Activated T-cell treated with anti-CD3 and anti-CD28 coated beads for 48 hours (primary cell): ENCODE data around the gene OR6C4.
"Not testable (repeated sequence)": the region's sequence is repeated elsewhere in the genome, so short reads cannot be mapped to it uniquely, and the experiment has no call there.

Source experiments
- DNase-seq: peaks from one replicate; pipeline ENCODE4 v3.0.0-alpha.2; 2020; ENCODE audit warnings: low read depth

Gene OR6C4

DNA sequence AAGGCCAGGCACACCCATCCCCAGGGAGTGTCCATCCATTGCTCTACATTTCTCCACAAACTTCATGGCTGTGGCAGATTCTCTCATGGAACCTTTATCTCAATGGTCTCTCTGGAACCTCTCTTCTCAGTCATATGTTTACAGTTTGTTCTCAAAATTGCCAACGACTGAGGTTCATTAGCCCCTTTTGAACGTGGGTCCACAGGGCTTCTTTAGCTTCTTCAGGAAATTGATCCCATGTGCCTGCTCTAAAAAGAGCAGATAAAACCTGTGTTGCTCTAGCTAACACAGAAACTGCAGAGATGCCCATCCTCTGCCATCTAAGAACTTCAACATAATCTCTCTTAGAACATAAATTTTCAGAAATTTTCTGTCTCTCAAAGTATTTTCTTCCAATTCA lies at the start of gene OR6C4:
OR6C4 (plus strand) TSS at position 301 of the 400 bp plus-strand sequence. CDS start 1,625 bp downstream, outside the sequence.
- DNase-seq = no peak

DNA sequence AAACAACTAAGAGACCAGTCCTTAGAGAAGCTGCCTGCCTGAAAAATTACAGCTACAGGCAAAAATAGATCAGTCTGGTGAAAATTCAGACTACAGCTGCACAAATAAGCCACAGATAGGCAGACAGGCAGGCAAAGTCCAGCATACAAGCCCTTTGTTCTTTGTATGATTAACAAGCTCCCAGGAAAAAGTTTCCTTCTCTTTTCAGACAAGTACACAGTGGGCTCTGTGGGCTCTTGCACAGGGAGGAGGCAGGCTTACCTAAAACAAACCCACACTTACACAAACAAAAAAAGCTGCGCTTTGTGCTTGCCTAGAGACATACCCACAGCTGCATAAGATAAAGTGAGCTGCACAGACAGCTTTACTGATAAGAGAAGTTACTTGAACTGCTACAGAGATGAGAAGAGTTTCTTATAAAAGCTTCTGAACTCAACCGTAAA lies 49.6 kb upstream of the OR6C4 start:
- no peak for DNase-seq

- no peak for DNase-seq
Observed at GRCh38 chr12:55501601-55502000, 47.8 kb upstream of the OR6C4 start.

DNA sequence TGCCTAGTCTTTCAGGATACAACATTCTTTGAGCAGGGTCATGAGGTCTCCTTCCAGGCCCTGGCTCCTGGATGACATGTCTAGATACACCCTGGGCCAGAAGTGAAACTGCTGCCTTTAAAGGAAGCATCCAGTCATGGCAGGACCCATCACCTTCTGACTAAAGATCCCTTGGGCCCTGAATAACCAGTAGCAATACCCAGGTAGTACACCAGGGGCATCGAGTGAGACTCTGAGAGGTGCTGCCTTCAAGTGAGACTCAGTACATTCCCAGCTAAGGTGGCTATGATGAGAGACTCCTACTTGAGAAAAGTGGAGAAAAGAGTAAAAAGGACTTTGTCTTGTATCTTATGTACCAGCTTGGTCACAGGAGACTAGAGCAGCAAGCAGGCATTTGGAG lies 33.7 kb upstream of the OR6C4 start:
- no peak for DNase-seq

- no peak for DNase-seq
Observed at GRCh38 chr12:55516391-55516790, 33.0 kb upstream of the OR6C4 start.

GRCh38 chr12:55548235-55548634 lies 1.2 kb upstream of the OR6C4 start:
- DNase-seq = not testable (repeated sequence)

- no peak for DNase-seq
Observed at GRCh38 chr12:55548756-55549155, 646 bp upstream of the OR6C4 start.

DNA sequence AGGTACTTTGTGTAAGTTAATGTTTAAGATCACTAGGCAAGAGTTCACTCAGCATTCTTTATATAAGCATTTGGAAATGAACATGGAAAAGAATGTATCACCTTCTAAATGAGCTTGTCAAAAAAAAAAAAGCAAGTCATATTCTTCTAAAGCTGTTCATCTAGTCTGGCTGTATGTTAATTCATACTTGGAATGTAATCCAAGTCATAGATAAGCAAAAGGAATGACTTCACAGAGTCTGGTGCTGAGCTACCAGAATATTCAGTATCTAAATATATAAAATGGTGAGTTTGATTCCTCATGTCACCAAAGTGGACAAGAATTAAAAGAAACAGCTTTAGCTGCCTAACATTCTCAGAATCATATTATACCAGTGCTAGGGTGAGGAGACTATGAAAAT lies 4.9 kb downstream of the OR6C4 start:
- DNase-seq = no peak

GRCh38 chr12:55570060-55570459 lies 20.7 kb downstream of the OR6C4 start:
- DNase-seq = not testable (repeated sequence)

DNA sequence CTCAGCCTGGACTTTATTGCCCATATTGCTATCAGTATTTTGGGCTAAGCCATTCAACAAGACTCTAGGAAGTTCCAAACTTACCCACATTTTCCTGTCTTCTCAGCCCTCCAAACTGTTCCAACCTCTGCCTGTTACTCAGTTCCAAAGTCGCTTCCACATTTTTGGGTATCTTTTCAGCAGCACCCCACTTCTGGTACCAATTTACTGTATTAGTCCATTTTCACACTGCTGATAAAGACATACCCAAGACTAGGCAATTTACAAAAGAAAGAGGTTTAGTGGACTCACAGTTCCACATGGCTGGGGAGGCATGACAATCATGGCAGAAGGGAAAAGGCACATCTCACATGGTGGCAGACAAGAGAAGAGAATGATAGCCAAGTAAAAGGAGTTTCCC lies 21.3 kb downstream of the OR6C4 start:
- DNase-seq = not testable (repeated sequence)

DNA sequence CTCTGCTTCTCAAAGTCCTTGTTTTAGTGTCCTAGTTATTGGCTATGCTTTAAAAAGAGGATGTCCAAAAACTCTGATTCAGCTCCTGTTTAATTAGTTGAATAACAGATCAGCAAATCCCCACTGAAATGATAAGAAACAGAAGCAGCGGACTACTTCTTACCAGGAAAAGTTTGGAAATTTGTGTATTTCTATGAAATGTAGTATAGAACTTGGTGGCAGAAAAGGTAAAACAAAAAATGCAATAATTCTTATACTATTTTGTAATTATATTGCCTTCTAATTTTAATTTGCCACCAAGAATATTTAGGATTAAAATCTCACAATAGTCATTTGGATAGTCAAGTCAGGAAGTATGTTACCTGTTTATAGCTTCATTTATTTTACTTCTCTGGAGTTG lies 22.8 kb downstream of the OR6C4 start, which contains the start of gene OR2AP1:
OR2AP1 (plus strand) TSS at position 301 of the 400 bp plus-strand sequence. CDS start 1,947 bp downstream, outside the sequence.
- DNase-seq = no peak

DNA sequence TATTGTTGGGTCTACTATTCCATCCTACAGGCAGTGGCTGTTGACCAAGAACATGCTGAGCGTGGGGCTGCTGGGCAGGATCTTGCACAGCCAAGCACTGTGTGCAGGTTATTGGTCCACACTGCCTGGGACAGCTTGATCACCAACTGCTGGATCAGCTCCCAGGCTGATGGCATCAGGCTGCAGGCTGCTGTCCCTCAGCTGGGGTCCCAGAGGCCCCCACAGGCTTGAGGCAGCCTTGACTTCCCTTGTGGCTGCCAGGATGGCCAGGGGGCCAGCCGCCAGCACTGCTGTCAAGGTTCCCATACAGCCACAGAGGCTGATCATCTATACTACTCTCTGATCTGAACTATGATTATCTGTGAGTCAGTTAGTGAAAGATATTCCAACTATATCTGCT lies 32.7 kb downstream of the OR6C4 start:
- DNase-seq = no peak

DNA sequence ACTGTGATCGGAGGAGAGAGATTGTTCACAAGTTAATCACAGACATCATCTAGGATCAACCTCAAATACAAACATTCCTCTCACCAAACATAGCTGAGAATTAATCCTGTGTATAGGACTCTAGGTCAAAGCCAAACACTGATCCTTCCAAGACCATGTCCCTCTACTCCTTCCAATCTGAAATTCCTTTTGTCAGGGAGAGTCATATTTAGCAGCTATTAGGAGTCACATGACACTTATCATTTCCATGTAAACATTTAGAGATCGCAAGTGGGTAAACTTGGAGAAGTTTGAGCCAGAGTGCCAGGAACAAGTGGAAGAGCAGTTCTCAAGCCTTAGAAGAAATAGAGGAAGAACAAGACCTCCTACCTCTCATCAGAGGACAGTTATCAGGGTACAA lies 36.4 kb downstream of the OR6C4 start:
- DNase-seq = no peak

- DNase-seq = not testable (repeated sequence)
Observed at GRCh38 chr12:55590152-55590551, 40.8 kb downstream of the OR6C4 start.
